ENCODE measurements around the gene RNF141. TPM values are rescaled to one million over a fixed set of nuclear protein-coding genes. Genes with fewer than 3 reads are reported as not detected.
A peak's percentile ranks its signal among the peaks of the same experiment; 100 is the strongest.

RNF141 gene
- total and polyA plus RNA-seq, 7 experiments from 2014 or later = 11.9 to 26.6 (median 17.3) TPM

DNA sequence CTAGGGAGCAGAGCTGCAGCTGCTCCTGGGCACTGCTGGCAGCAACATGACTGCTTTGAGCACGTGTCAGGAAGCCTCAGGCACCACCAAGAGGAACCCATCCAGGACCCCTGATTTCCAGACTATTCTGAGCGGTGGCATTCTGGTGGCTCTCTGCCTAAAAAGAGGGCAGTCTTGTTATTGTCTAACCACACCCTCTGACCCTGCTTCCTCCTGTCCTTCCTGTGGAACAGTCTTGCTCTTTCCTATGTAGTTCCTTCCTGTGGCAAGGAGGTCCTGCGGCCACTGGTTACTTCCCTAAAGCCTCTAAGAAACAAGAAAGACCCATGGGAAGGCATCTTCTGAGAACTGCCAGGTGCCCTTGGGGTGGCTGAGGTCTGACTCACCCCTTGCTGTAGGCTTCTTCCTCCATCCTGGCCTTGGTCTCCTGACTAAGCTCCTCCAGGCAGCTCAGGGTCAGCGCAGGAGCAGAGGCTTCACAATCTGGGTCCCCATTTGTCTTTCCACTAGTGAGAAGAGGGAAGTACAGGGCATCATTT lies 40.6 kb upstream of the RNF141 start:
- H3K4me3 Mint-ChIP-seq = no peak overlapping the region
- peaks cover 0 to 42% (median 19%) of the 10 kb centered on the region in 5 donors for H3K27me3 Mint-ChIP-seq
- CTCF ChIA-PET = no interaction called here
- no peak overlapping the region for H3K4me3 ChIP-seq (ENCODE audit: low read length)
- POLR2A ChIA-PET = no interaction called here
- H3K9me3 Mint-ChIP-seq = peaks cover 0 to 1% (median 0%) of the 10 kb centered on the region in 11 donors
- no peaks in the 10 kb centered on the region for H3K9me3 ChIP-seq (ENCODE audit: control insufficient read depth in 2 of 3, low read length in 3 of 3)
- no peak overlapping the region for H3K27ac Mint-ChIP-seq
- H3K36me3 ChIP-seq (ENCODE audit: control insufficient read depth in 2 of 3, insufficient read depth in 3 of 3, low read length in 3 of 3) = no peaks in the 10 kb centered on the region
- H3K4me1 ChIP-seq (ENCODE audit: control insufficient read depth in 2 of 2, insufficient read depth in 2 of 2, low read length in 2 of 2) = no peaks in the 10 kb centered on the region
- H3K27me3 ChIP-seq (ENCODE audit: control insufficient read depth in 2 of 2, insufficient read depth in 2 of 2, low read length in 2 of 2) = no peaks in the 10 kb centered on the region
- no peak overlapping the region for H3K27ac ChIP-seq (ENCODE audit: low read depth, low read length)
- H3K36me3 Mint-ChIP-seq = no peaks in the 10 kb centered on the region
- peak; percentile 91 for ATAC-seq
- intact Hi-C loops (cut with micrococcal nuclease) = no loop called here
- no peak for DNase-seq
- peaks cover 0 to 10% (median 0%) of the 10 kb centered on the region in 7 donors for H3K4me1 Mint-ChIP-seq

DNA sequence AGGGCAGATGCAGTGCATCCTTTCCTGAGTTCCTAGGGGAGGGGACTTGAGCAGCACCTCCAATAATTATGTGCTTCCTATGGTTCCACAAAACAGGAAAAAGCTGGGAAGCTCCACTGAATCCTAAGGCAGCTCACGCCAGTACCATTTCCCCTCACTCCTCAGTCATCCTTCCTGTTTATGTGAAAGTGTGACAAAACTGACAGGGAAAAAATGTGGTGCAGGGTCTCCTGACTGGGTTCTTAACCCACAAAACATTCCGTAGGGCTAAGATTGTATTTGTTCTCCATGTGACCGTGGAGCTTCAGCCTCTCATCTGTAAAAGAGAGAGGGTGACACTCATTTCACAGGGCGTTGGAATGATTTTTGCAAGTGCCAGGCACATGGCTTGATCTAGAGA lies 39.6 kb upstream of the RNF141 start:
- Mint-ChIP-seq H3K27ac (no peak overlapping the region), H3K9me3 (peaks cover 0 to 1% (median 0%) of the 10 kb centered on the region in 11 donors), H3K4me1 (peaks cover 0 to 10% (median 0%) of the 10 kb centered on the region in 7 donors), H3K27me3 (peaks cover 0 to 40% (median 19%) of the 10 kb centered on the region in 5 donors), H3K4me3 (no peak overlapping the region), H3K36me3 (no peaks in the 10 kb centered on the region)
- intact Hi-C loops (cut with micrococcal nuclease) = no loop called here
- H3K36me3 ChIP-seq (ENCODE audit: control insufficient read depth in 2 of 3, insufficient read depth in 3 of 3, low read length in 3 of 3) = no peaks in the 10 kb centered on the region
- no peaks in the 10 kb centered on the region for H3K9me3 ChIP-seq (ENCODE audit: control insufficient read depth in 2 of 3, low read length in 3 of 3)
- H3K4me3 ChIP-seq (ENCODE audit: low read length) = no peak overlapping the region
- no peaks in the 10 kb centered on the region for H3K4me1 ChIP-seq (ENCODE audit: control insufficient read depth in 2 of 2, insufficient read depth in 2 of 2, low read length in 2 of 2)
- POLR2A ChIA-PET = no interaction called here
- ATAC-seq = no peak
- CTCF ChIA-PET = no interaction called here
- DNase-seq = no peak
- no peaks in the 10 kb centered on the region for H3K27me3 ChIP-seq (ENCODE audit: control insufficient read depth in 2 of 2, insufficient read depth in 2 of 2, low read length in 2 of 2)
- H3K27ac ChIP-seq (ENCODE audit: low read depth, low read length) = no peak overlapping the region

DNA sequence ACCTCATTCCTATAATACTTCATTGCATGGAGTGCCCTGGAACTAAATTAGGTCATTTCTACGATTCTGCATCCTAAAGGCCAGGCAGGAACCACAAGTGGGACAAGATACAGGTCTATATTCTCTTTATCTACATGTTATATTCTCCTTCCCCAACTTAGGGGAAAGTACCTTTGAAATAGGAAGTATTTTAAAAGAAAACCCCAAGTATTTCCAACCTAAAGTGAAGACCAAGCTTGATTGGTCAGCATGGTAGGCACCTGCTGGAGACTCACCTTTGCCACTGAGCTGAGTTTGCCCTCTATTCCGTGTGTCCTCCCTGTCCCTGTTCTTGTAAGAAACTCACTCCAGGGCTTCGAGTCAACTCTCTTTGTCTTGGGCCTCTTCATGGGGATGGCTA lies 38.7 kb upstream of the RNF141 start:
- no peaks in the 10 kb centered on the region for H3K27me3 ChIP-seq (ENCODE audit: control insufficient read depth in 2 of 2, insufficient read depth in 2 of 2, low read length in 2 of 2)
- H3K4me3 ChIP-seq (ENCODE audit: low read length) = no peak overlapping the region
- H3K9me3 Mint-ChIP-seq = peaks cover 0 to 1% (median 0%) of the 10 kb centered on the region in 11 donors
- H3K27me3 Mint-ChIP-seq = peaks cover 0 to 37% (median 19%) of the 10 kb centered on the region in 5 donors
- no peak overlapping the region for H3K4me3 Mint-ChIP-seq
- no peaks in the 10 kb centered on the region for H3K4me1 ChIP-seq (ENCODE audit: control insufficient read depth in 2 of 2, insufficient read depth in 2 of 2, low read length in 2 of 2)
- CTCF ChIA-PET = no interaction called here
- no peaks in the 10 kb centered on the region for H3K36me3 Mint-ChIP-seq
- POLR2A ChIA-PET = interaction anchor here (1.2 kb wide), 1 partner anchor 170 kb away, joined by 4 read pairs; no protein-coding TSS in a partner anchor
- no peaks in the 10 kb centered on the region for H3K9me3 ChIP-seq (ENCODE audit: control insufficient read depth in 2 of 3, low read length in 3 of 3)
- no peak overlapping the region for H3K27ac Mint-ChIP-seq
- peaks cover 0 to 10% (median 0%) of the 10 kb centered on the region in 7 donors for H3K4me1 Mint-ChIP-seq
- intact Hi-C loops (cut with micrococcal nuclease) = no loop called here
- H3K27ac ChIP-seq (ENCODE audit: low read depth, low read length) = no peak overlapping the region
- no peaks in the 10 kb centered on the region for H3K36me3 ChIP-seq (ENCODE audit: control insufficient read depth in 2 of 3, insufficient read depth in 3 of 3, low read length in 3 of 3)
- ATAC-seq = no peak
- no peak for DNase-seq

DNA sequence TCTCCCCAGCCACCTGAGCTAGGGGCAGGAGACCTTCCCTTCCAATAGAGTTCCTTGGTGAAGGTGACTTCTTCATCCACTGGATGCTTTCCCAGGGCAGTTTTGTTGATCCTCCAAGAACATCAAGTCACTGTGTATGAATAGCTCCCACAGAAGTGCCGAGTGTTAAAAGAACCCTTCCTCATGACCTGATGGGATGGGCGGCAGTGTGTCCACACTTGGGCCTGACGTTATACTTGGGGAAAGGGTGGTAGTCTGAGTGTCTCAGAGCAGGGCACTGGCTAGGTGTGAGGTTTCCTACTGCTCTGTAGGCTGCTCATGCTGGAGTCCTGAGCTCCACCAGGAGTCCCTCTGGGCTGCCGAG lies 35.0 kb upstream of the RNF141 start:
- Mint-ChIP-seq H3K27me3 (peaks cover 8 to 38% (median 14%) of the 10 kb centered on the region in 5 donors), H3K4me3 (no peak overlapping the region), H3K27ac (no peak overlapping the region), H3K4me1 (peaks cover 0 to 2% (median 0%) of the 10 kb centered on the region in 7 donors), H3K9me3 (peaks cover 0 to 1% (median 0%) of the 10 kb centered on the region in 11 donors), H3K36me3 (no peaks in the 10 kb centered on the region)
- no peaks in the 10 kb centered on the region for H3K27me3 ChIP-seq (ENCODE audit: control insufficient read depth in 2 of 2, insufficient read depth in 2 of 2, low read length in 2 of 2)
- intact Hi-C loops (cut with micrococcal nuclease) = no loop called here
- no peak overlapping the region for H3K4me3 ChIP-seq (ENCODE audit: low read length)
- CTCF ChIA-PET = no interaction called here
- H3K9me3 ChIP-seq (ENCODE audit: control insufficient read depth in 2 of 3, low read length in 3 of 3) = no peaks in the 10 kb centered on the region
- H3K4me1 ChIP-seq (ENCODE audit: control insufficient read depth in 2 of 2, insufficient read depth in 2 of 2, low read length in 2 of 2) = no peaks in the 10 kb centered on the region
- no peaks in the 10 kb centered on the region for H3K36me3 ChIP-seq (ENCODE audit: control insufficient read depth in 2 of 3, insufficient read depth in 3 of 3, low read length in 3 of 3)
- H3K27ac ChIP-seq (ENCODE audit: low read depth, low read length) = no peak overlapping the region
- ATAC-seq (no peak), DNase-seq (no peak)
- POLR2A ChIA-PET = no interaction called here

DNA sequence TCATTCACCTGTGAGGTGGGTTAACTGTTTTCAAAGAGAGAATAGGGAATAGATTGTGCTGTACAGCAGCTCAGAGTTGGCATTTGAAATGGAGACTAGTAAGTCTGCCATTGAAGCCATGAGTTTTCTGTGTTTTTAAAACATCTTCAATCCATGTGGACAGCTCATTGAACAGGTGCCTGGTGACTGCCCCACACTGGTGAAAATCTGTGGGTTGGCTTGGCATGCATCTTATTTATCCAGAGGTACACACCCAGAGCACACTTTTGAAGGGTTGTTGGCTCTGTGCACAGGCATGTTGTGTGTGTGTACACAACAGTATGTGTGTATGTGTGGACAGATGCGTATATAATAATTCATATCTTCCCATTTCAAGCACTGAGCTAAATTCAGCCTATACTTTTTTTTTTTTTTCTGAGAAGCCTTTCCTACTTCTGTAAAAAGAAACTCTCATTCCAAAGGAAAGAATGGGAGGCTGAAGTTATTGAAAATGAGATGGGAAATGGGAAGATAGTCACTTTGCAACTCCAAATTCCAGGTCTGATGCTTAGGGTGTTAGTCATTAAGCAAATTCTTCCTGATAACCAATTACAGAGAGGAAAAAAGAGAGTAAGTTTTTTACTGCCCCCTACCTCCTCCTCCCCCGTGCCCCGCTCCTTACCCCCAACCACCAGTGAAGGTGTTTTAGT lies 34.5 kb upstream of the RNF141 start:
- Mint-ChIP-seq H3K9me3 (peaks cover 0 to 1% (median 0%) of the 10 kb centered on the region in 11 donors), H3K27ac (no peak overlapping the region), H3K4me1 (peaks cover 0 to 2% (median 0%) of the 10 kb centered on the region in 7 donors), H3K27me3 (peaks cover 8 to 38% (median 12%) of the 10 kb centered on the region in 5 donors), H3K4me3 (no peak overlapping the region), H3K36me3 (no peaks in the 10 kb centered on the region)
- Histone ChIP-seq H3K27ac (ENCODE audit: low read depth, low read length) (no peak overlapping the region), H3K27me3 (ENCODE audit: control insufficient read depth in 2 of 2, insufficient read depth in 2 of 2, low read length in 2 of 2) (no peaks in the 10 kb centered on the region), H3K4me1 (ENCODE audit: control insufficient read depth in 2 of 2, insufficient read depth in 2 of 2, low read length in 2 of 2) (no peaks in the 10 kb centered on the region), H3K9me3 (ENCODE audit: control insufficient read depth in 2 of 3, low read length in 3 of 3) (no peaks in the 10 kb centered on the region), H3K4me3 (ENCODE audit: low read length) (no peak overlapping the region), H3K36me3 (ENCODE audit: control insufficient read depth in 2 of 3, insufficient read depth in 3 of 3, low read length in 3 of 3) (no peaks in the 10 kb centered on the region)
- ATAC-seq = no peak
- POLR2A ChIA-PET = no interaction called here
- intact Hi-C loops (cut with micrococcal nuclease) = no loop called here
- no peak for DNase-seq
- CTCF ChIA-PET = no interaction called here

DNA sequence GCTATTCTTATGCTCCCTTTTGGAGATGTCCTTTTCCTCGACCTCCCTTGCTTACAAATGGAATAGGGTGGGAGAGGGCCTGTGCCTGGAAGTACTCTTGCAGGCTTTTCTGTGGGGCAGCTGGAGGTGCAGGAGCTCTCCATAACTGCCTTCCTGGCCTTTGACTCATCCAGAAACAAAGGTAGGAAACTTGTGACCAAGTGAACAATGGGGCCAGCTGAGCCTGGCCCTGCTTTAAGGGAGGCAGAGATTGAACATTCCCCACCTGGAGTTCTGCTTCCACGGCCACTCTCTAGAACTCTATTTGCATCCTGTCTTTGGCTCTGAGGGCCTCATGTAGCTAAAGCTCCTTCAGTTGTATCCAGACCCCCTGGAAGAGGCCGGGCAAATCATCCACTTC lies 32.6 kb upstream of the RNF141 start:
- Mint-ChIP-seq H3K27me3 (peaks cover under 1 to 33% (median 10%) of the 10 kb centered on the region in 5 donors), H3K27ac (no peak overlapping the region), H3K36me3 (no peaks in the 10 kb centered on the region), H3K4me3 (no peak overlapping the region), H3K4me1 (peaks cover 0 to 3% (median 0%) of the 10 kb centered on the region in 7 donors), H3K9me3 (peaks cover 0 to 1% (median 0%) of the 10 kb centered on the region in 11 donors)
- H3K27ac ChIP-seq (ENCODE audit: low read depth, low read length) = no peak overlapping the region
- no peak for DNase-seq
- no peak overlapping the region for H3K4me3 ChIP-seq (ENCODE audit: low read length)
- ChIA-PET POLR2A (no interaction called here), CTCF (no interaction called here)
- no peak for ATAC-seq
- H3K27me3 ChIP-seq (ENCODE audit: control insufficient read depth in 2 of 2, insufficient read depth in 2 of 2, low read length in 2 of 2) = no peaks in the 10 kb centered on the region
- H3K9me3 ChIP-seq (ENCODE audit: control insufficient read depth in 2 of 3, low read length in 3 of 3) = no peaks in the 10 kb centered on the region
- intact Hi-C loops (cut with micrococcal nuclease) = no loop called here
- H3K36me3 ChIP-seq (ENCODE audit: control insufficient read depth in 2 of 3, insufficient read depth in 3 of 3, low read length in 3 of 3) = no peaks in the 10 kb centered on the region
- H3K4me1 ChIP-seq (ENCODE audit: control insufficient read depth in 2 of 2, insufficient read depth in 2 of 2, low read length in 2 of 2) = no peaks in the 10 kb centered on the region

DNA sequence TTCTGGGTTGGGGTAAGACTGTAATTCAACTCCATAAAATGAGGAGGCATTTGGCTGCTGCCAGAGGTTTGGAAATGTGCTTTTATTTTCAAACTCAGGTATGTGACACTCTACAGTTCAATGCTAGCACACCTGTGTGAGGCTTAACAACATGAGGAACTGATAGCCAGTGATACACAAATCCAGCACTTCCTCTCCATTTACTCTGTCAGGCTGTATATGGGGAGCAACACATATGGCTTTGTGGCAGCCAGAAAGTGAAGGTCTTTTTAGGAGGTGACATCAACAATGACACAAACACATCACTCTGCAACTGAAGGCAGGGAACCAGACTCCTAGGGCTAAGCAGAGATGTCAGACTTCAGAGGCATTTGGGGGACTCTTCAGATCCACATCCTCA lies 32.0 kb upstream of the RNF141 start:
- no peak overlapping the region for H3K4me3 Mint-ChIP-seq
- H3K27me3 ChIP-seq (ENCODE audit: control insufficient read depth in 2 of 2, insufficient read depth in 2 of 2, low read length in 2 of 2) = no peaks in the 10 kb centered on the region
- intact Hi-C loops (cut with micrococcal nuclease) = no loop called here
- no peak overlapping the region for H3K27ac Mint-ChIP-seq
- H3K27ac ChIP-seq (ENCODE audit: low read depth, low read length) = no peak overlapping the region
- H3K36me3 ChIP-seq (ENCODE audit: control insufficient read depth in 2 of 3, insufficient read depth in 3 of 3, low read length in 3 of 3) = no peaks in the 10 kb centered on the region
- no peak for ATAC-seq
- H3K9me3 Mint-ChIP-seq = peaks cover 0 to 1% (median 0%) of the 10 kb centered on the region in 11 donors
- no peaks in the 10 kb centered on the region for H3K36me3 Mint-ChIP-seq
- ChIA-PET CTCF (interaction anchor here (0.5 kb wide), 1 partner anchor 478 kb away, joined by 3 read pairs; no protein-coding TSS in a partner anchor), POLR2A (no interaction called here)
- peaks cover 0 to 30% (median 10%) of the 10 kb centered on the region in 5 donors for H3K27me3 Mint-ChIP-seq
- DNase-seq = no peak
- no peaks in the 10 kb centered on the region for H3K4me1 ChIP-seq (ENCODE audit: control insufficient read depth in 2 of 2, insufficient read depth in 2 of 2, low read length in 2 of 2)
- no peaks in the 10 kb centered on the region for H3K9me3 ChIP-seq (ENCODE audit: control insufficient read depth in 2 of 3, low read length in 3 of 3)
- H3K4me1 Mint-ChIP-seq = peaks cover 0 to 3% (median 0%) of the 10 kb centered on the region in 7 donors
- H3K4me3 ChIP-seq (ENCODE audit: low read length) = no peak overlapping the region
